GM21619 (cell line): ENCODE measurements around the gene CHPT1.
"Not testable (repeated sequence)": the region's sequence is repeated elsewhere in the genome, so short reads cannot be mapped to it uniquely, and the experiment has no call there.

Experiments
- ATAC-seq: cut with Tn5 transposase; IDR thresholded peaks from one replicate; pipeline ENCODE4 v1.9.1; 2021; ENCODE audit not compliant: unreplicated experiment

The CHPT1 gene

DNA sequence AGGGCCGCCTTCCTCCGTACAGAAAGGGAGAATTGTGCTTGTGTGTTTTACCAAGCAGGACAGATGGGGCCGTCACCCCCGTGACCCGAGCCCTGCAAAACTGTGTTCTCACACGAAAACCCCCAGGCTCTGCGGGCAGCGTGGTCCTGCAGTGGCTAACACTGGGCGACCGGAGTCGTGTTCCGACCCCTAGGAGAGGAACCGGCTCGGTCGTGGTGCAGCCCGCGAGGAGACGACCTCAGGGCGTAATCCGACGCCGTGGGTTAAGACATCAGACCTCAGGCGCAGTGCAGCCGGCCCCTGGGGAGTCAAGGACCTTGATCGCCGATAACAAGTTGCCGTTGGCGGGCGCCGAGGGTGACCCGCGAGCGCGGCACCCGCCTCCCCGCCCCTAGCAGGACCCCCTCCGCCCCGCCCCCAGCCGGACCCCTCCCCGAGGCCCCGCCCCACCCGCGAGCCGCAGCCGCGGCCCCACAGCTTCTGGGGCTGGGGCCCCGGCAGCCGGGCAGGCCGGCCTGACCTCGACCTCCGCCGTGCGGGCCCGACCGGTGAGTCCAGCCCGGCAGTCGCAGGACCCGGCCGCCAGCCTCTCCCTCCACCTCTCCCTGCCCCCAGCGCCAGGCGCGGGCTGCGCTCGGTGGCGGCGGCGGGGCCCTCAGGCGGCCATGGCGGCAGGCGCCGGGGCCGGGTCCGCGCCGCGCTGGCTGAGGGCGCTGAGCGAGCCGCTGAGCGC, at the start of gene CHPT1:
TSS of gene CHPT1 (plus strand) at position 444 of the 733 bp plus-strand sequence. CDS start at position 666, 222 bp downstream.
- ATAC-seq = peak; percentile 59

DNA sequence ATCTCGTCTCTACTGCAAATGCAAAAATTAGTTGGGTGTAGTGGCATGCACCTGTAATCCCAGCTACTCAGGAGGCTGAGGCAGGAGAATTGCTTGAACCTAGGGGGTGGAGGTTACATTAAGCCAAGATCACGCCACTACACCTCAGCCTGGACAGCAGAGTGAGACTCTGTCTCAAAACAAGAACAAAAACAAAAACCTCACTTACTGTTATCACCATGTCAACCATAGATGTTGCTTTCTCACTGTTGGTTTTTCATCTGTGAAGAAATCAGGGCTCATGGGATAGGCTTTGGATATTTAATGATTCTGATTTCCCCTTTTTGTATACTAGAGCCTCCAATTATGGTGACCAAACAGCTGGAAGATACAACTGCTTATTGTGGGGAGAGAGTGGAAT, 49.7 kb upstream of the CHPT1 start:
- no peak for ATAC-seq

DNA sequence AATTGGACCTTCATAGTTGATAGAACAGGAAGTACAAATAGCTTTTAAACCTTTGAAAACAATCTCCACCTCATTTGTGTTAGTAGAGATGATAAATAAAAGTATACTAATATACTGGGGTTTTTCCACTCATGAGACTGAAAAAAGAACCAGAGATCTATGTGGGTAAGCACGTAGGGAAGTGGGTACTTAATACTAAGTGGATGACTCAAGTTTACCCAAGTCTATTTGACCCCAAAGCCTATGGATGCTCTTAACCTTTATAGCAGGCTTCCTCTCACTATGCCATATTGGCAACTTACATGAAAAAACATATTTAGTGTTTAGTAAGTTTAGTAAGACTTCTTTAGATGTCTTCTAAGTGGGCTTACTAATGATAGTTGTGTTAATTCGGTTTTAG, 49.2 kb upstream of the CHPT1 start:
- no peak for ATAC-seq

DNA sequence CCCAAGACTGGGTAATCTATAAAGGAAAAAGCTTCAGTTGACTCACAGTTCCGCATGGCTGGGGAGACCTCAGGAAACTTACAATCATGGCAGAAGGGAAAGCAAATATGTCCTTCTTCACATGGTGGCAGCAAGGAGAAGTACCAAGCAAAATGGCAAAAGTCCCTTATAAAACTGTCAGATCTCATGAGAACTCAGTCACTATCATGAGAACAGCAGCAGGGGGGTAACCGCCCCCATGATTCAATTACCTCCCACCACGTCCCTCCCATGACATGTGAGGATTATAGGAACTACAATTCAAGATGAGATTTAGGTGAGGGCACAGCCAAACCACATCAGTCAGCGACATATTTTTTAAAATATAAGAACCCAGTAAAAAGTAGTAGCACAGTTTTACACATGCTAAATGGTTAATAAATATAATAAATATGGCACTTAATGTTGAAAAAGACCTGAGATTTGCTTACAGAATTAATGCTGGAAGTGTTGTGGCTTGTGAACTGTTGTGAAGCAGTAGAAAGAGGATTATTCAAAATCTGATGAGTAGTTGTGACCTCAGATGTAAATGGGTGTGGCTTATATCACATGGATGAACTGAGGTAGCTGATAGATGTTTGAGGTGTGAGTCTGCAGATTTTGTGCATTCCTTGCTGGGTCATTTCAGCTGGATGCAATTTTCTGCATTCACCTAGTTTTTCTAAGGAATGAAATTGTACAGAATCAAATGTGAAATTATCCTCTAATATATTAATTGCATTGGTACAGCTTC, 46.9 kb upstream of the CHPT1 start:
- no peak for ATAC-seq

DNA sequence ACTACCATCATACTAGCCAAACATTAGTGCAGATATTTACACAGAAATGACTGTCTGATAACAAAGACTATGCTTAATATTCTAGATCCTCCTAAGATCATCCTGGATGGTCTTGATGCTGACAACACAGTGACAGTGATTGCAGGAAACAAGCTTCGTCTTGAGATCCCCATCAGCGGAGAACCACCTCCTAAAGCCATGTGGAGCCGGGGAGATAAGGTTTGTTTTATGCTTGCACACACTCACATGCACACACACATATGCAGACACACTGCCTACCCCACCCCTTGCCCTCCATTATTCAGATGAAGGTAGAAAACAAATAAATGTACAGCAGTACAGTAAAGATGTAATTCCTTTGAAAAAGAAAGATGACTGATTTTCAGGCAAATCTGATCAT, 44.4 kb upstream of the CHPT1 start:
- no peak for ATAC-seq

DNA sequence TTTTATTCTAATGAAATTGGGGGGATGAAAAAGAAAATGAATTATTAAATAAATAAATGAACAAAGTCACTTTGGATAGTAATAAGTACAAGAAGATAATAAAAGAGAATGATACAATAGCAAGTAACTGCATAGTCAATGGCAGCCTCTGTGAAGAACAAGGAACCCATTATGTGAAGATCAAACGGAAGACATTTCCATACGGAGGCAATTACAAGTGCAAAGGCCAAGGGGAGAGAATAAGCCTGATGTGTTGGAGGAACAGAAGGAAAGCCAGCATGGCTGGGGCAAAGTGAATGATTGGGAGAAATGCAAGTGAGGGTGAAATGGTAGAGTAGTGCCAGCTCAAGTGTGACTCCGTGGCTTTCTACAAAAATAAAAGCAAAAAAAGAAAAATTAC, 43.9 kb upstream of the CHPT1 start:
- ATAC-seq = no peak

DNA sequence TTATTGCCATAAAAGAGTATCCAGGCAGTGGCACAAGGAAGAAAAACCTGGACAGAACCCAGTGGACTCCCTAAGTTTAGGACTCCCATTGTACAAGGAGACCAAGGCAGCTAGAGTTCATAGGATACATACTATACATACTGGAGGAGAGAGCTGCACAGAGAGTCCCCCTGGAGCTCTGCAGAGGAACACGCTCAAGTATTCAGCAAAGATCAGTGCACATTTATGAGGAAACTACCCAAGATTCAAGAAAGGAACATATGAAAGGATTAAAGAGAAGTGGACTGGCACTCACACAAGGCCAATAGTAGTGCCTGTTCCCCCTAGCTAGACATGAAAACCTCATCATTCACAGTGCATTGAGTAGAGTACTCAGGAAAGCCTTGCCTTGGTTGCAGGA, 43.0 kb upstream of the CHPT1 start:
- no peak for ATAC-seq

DNA sequence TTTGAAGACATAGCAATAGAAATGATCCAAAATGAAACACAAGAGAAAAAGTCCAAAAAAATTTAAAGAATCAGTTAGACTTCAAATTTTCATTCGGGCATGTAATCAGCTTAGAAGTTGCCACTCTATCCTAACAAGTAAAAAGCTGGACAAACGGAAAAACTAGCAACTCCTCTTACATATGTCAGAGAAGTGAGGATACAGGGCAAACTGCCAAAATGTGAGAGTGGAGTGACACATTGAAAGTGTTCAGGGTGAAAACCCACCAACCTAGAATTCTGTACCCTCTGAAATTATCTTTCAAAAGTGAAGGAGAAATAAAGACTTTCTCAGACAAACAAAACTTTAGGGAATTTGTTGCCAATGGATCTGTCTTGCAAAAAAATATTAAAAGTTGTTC, 42.0 kb upstream of the CHPT1 start:
- no peak for ATAC-seq

DNA sequence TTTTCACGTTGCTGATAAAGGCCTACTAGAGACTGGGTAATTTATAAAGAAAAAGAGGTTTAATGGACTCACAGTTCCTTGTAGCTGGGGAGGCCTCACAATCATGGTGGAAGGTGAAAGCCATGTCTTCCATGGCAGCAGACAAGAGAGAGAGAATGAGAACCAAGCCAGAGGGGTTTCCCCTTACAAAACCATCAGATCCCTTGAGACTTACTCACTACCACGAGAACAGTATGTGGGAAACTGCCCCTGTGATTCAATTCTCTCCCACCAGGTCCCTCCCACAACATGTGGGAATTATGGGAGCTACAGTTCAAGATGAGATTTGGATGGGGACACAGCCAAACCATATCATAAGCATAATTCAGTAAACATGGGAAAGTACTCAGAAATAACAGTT, 36.8 kb upstream of the CHPT1 start:
- not testable (repeated sequence) for ATAC-seq

DNA sequence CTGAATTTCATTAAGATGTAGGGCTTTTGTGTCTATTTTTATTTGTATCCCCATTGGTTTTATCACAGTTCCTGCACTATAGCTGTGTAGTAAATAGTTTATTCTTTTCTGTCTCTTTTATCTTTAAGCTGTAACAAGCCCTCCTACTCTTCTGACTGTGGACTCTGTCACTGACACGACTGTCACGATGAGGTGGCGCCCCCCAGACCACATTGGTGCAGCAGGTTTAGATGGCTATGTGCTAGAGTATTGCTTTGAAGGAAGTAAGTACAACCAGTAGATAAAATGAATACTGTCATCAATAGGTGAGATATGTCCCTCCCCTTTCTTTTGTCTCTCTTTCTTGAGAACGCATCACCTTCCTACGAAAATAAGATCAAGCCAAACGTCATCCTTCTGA, 34.1 kb upstream of the CHPT1 start:
- no peak for ATAC-seq

DNA sequence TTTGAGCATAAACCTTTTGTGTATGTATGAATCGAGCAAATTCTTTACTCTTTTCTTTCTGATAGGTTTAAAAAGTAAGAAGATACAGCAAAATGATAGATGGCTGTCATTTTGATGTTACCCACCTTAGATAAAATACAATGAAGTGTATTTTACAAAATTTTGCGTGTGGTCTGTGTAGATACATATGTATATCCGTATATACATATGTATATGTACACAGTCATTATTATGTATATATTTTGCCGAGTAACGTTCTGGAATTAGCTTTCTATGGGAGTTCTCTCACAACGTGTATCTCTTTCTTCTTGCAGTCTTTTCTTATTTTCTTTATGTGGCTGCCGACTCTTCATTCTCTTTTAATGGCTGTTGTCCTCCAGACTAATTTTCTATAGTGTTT, 32.4 kb upstream of the CHPT1 start:
- ATAC-seq = no peak

DNA sequence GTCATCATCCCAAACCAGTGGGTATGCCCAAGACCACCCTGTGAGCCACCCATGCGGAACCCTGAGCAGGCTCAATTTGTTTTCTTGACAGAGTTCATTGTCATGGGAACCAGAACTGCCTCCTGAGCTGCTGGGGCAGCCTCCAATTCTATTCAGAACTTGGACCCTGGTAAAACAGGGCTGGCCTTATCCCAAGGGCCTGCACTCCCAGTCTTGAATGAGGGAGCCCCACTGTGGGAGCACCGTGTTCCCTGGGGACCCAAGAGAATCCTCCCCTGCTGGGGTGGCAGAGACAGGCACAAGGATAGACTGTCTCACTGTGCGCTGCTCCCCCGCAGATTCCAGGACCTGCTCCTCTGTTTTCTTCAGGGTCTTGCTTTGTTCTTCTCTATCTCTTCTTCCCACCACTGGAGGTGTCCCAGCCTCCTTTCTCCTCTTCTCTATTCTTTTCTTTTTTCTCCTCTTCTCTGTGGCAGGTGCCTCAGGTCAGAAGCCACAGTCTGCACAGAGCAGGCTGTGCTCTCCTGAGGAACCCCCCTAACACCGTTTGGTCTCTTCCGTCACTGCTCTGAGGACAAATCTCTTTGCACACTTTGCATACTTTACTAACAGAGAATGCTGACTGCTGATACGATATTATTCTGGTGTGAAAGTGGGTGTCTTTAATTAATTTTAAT, 31.2 kb upstream of the CHPT1 start:
- ATAC-seq = no peak

DNA sequence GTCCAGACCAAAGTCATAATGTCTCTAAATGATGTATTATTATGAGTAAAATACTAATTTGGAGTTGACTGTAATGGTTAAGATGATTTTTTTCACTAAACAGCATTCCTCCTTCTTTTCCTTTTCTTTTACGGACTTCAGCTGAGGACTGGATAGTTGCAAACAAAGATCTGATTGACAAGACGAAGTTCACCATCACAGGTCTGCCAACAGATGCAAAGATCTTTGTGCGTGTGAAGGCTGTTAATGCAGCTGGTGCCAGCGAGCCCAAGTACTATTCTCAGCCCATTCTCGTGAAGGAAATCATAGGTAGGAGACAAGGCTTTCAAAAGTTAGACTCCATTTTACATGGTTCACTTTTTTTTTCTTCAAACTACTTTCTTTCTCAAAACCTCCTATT, 29.8 kb upstream of the CHPT1 start:
- ATAC-seq = no peak

DNA sequence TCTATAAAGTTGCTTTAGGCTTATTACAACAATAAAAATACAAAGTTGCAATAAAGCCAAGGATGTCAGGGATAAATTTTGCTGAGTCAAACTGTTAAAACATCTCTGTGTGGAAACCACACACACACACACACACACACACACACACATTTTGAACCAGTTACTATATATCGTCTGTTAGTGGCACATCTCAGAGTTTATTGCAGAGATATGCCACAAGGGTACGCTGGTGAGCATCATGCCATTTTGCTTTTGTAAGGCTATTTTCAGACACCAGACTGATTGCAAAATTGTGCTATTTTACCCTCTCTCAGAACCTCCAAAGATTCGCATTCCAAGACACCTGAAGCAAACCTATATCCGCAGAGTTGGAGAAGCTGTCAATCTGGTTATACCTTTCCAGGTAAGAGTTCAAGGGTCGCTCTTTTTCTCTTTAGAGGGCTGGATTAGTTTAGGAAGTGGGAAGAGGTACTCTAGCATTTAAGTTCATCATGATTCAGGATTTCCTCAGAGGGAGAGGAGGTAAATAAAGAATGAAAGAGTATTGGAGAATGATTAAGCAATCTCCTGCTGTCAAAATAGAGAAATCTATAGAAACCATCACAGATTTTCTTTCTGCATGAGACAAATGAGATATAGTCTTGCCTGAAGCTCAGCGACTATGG, 27.3 kb upstream of the CHPT1 start:
- no peak for ATAC-seq

DNA sequence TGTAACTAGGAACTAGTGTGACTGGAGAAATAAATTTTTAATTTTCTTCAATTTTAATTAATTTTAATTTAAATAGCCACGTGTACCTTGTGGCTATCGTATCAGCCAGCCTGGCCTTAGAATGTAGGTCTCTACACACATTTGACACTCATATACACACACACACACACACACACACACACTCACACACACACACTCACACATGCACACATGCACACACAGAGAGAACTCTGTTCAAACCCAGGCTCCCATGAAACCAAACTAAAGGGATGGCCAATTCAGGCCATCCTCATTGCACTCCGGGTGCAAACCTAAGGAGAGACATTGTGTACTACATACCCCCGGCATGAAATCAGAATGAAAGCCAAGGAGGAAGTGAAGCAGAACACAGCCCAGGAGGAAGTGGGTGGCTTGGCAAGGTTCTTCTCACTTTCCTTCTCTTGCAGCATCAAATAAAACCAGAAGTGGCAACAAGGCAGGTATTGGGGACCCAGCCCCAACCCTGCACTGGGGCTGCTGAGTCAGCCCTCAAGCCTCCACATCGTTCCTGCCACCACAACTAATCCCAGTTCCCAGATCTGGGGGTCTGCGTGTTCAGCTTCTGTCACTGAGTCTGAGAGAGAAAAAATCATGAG, 26.2 kb upstream of the CHPT1 start:
- peak; percentile 82 for ATAC-seq

DNA sequence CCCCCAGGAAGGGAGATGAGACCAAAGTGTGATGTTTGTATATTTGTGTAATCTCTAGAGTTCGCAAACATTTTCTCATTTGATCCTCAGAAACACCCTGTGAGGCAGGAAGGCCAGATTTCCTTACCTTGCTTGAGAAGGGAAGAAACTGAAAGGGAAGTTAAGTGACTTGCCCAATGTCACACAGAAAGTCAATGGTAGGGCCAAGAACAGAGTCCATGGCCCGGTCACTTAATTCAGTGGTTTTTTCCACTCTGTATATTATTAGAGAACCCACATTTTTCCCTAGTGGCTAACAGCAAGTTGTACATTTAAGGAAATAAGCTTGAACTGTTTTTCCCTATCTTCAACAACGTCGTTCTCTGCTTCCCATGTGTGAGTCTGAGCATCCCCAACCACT, 25.6 kb upstream of the CHPT1 start:
- ATAC-seq = peak; percentile 8

DNA sequence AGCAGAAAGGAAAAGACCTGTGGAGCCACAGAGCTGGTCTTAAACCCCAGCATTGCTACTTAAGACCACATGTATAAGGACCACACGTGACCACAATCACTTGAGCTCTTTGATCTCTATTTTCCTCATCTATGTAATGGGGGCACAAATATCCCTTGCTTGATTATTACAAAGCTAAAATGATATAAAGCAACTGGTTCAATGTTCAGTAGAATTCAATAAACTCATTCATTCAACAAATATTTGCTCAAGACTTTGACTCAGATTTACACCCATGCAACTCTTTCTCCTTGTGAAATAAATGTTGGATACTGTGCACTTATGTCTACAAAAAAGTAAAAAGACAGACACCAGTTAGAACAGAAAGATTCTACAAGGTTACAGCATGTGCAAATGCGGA, 21.9 kb upstream of the CHPT1 start:
- ATAC-seq = no peak

DNA sequence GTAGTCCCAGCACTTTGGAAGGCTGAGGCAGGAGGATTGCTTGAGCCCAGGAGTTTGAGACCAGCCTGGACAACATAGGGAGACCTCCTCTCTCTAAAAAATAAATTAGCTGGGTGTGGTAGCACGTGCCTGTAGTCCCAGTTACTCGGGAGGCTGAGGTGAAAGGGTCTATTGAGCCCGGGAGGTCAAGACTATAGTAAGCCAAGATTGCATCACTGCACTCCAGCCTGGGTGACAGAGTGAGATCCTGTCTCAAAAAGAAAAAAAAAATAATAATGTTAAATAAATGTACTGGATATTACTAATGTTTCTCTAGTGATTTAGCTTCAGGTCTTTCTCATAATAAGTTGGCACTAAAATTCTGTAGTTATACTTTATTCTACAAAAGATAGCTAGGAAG, 20.9 kb upstream of the CHPT1 start:
- ATAC-seq = not testable (repeated sequence)

DNA sequence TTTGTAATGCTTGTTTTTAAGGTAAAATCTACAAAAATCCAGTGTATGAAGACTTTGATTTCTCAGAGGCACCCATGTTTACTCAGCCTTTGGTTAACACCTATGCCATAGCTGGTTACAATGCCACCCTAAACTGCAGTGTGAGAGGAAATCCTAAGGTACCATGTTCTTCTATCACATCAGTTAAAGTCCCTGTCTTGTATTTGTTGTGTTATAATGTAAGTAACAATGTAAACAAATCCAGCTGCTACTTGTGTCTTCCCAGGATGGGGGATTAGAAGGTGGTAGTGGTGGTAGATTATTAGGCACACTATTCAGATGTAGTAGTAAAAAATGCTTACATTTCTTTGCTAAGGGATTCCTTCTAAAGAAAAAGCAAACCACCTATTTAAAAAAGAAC, 19.4 kb upstream of the CHPT1 start:
- no peak for ATAC-seq

DNA sequence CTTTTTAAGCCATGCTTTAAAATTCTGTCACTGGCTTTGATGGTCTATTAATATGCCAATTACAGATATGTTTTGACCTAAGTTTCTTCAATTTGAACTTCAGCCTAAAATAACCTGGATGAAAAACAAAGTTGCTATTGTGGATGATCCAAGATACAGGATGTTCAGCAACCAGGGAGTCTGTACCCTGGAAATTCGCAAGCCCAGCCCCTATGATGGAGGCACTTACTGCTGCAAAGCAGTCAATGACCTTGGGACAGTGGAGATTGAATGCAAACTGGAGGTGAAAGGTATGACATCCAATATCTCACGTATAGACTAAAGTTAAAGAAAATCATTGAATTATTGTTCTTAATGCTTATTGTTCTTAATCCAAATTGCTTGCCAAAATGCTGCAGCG, 17.2 kb upstream of the CHPT1 start:
- ATAC-seq = no peak

DNA sequence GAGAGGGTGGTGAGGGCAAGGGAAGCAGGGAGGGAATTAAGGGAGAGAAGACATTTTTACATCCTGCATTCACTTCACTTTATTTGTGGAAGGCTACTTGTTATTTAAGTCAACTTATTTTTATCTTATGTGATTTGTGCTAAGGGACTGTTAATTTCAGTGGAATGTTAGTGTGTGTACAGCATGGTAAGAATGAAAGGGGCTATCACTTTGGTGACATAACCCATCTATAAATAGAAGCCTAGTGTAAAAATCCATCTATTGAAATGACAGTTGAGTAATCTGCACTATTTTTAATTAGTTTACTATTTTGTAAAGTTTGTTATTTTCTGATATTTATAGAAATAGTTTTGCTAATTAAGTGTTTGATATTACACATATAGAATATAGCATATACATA, 16.8 kb upstream of the CHPT1 start:
- no peak for ATAC-seq
